HG02970 (cell line): ENCODE data around the gene LYSMD2.

ENCODE experiments used
- ATAC-seq: cut with Tn5 transposase; IDR thresholded peaks from one replicate; pipeline ENCODE4 v1.9.1; 2021; ENCODE audit warnings: mild to moderate bottlenecking, moderate library complexity, moderate number of reproducible peaks; ENCODE audit not compliant: unreplicated experiment, low FRiP score

The LYSMD2 gene

DNA sequence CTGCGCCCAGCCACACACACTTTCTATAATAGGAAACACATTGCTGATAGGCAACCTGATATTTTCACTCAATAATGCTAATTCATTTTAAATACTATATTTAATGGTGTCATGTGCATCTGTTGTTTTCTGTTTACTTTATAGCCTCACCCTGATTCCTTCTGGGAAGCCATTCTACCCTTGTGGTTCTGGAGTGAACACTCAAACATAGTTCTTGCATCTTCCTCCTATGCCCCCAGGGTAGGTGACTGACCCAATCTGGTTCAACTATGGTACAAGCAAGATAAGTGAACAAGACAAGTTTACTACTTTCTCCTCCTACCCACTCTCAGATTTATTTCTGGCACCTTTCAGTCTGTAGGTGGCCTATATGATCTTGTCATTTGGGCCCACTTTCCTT lies 60.4 kb downstream of the LYSMD2 start:
- ATAC-seq, result no peak

DNA sequence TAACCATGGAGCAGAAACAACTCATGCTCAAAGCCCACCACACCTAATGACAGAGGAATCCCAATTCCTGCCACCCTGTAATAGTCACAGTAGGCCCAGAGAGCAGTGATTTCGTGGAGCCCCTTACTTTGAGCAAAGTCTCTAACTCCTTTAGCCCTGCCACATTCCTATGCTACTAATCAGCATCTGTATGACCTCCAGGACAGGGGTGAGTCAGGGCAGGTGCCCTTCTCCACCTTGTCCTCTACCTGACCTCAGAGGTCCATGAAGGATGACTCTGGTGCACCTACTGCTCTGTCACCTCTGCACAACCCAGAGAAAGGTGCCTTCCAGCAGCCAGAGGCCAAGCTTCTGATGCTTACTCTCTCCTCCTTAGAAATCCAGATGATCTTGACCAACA lies 62.2 kb downstream of the LYSMD2 start:
- no peak for ATAC-seq
